ENCODE measurements around the gene MRNIP. TPM values are rescaled to one million over a fixed set of nuclear protein-coding genes. Genes with fewer than 3 reads are reported as not detected.

MRNIP gene
- total RNA-seq, 1 experiment from 2014 or later: 39.9 TPM

DNA sequence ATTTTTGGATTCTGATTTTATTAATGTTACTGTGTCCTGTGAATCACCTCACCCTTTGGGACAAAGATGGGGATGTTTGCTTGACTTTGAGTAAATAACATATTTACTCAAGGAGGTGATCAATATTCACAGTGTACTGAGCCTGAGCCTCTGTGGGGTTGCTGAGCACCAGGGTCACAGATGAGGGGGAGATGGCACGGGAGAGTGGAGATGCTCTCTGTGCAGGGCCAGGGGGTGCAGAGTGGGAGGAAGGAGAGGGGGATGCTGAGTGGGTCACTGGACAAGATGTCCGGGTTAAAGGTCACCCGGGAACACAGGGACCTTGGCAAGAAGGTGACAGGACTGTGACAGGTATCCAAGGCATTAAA is 33.9 kb downstream of the MRNIP start:
- peaks cover 96% of the 10 kb centered on the region for H3K79me2 ChIP-seq (ENCODE audit: low read depth)
- H3K9me2 ChIP-seq (ENCODE audit: insufficient read depth): no peaks in the 10 kb centered on the region
- CTCF ChIA-PET: no interaction called here
- no peak overlapping the region for H3K27ac ChIP-seq
- H3K36me3 ChIP-seq (ENCODE audit: low read depth): peaks cover 71% of the 10 kb centered on the region
- POLR2A ChIA-PET (ENCODE audit: unreplicated experiment): no interaction called here
- H3F3A ChIP-seq (ENCODE audit: insufficient read depth, low read depth): peaks cover 91% of the 10 kb centered on the region
- DNase-seq: no peak
- intact Hi-C loops (cut with micrococcal nuclease; ENCODE audit: unreplicated experiment): no loop called here
- peaks cover 78% of the 10 kb centered on the region for H4K20me1 ChIP-seq (ENCODE audit: insufficient read depth)
- H3K4me2 ChIP-seq: peak overlapping the region; percentile 100
- H3K4me3 ChIP-seq: no peak overlapping the region
- no peaks in the 10 kb centered on the region for H3K27me3 ChIP-seq (ENCODE audit: insufficient read depth, low read depth)
- no peak for TF ChIP-seq EZH2 (IDR thresholded peaks at IDR 0.05; ENCODE audit: low read depth)
- TF ChIP-seq, protein P1, sequence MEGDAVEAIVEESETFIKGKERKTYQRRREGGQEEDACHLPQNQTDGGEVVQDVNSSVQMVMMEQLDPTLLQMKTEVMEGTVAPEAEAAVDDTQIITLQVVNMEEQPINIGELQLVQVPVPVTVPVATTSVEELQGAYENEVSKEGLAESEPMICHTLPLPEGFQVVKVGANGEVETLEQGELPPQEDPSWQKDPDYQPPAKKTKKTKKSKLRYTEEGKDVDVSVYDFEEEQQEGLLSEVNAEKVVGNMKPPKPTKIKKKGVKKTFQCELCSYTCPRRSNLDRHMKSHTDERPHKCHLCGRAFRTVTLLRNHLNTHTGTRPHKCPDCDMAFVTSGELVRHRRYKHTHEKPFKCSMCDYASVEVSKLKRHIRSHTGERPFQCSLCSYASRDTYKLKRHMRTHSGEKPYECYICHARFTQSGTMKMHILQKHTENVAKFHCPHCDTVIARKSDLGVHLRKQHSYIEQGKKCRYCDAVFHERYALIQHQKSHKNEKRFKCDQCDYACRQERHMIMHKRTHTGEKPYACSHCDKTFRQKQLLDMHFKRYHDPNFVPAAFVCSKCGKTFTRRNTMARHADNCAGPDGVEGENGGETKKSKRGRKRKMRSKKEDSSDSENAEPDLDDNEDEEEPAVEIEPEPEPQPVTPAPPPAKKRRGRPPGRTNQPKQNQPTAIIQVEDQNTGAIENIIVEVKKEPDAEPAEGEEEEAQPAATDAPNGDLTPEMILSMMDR (conservative IDR thresholded peaks at IDR 0.05): no peak
- BruUV-seq (replicated peaks): no TSS peak
- H3K9me3 ChIP-seq (ENCODE audit: insufficient read depth, low read depth): no peaks in the 10 kb centered on the region
- H2AFZ ChIP-seq: no peak overlapping the region
- peaks cover 45% of the 10 kb centered on the region for H3K4me1 ChIP-seq (replicated peaks; ENCODE audit: insufficient read depth)

- Histone ChIP-seq H3K27ac (no peak overlapping the region), H3K36me3 (ENCODE audit: low read depth) (peaks cover 66% of the 10 kb centered on the region), H3K4me3 (peak overlapping the region; percentile 34; the same call in 1 of the 2 replicates), H2AFZ (no peak overlapping the region), H3K9me2 (ENCODE audit: insufficient read depth) (no peaks in the 10 kb centered on the region), H4K20me1 (ENCODE audit: insufficient read depth) (peaks cover 74% of the 10 kb centered on the region), H3K9me3 (ENCODE audit: insufficient read depth, low read depth) (no peaks in the 10 kb centered on the region), H3K79me2 (ENCODE audit: low read depth) (peaks cover 91% of the 10 kb centered on the region), H3F3A (ENCODE audit: insufficient read depth, low read depth) (peaks cover 88% of the 10 kb centered on the region), H3K4me1 (replicated peaks; ENCODE audit: insufficient read depth) (peaks cover 47% of the 10 kb centered on the region), H3K4me2 (peak overlapping the region; percentile 100), H3K27me3 (ENCODE audit: insufficient read depth, low read depth) (no peaks in the 10 kb centered on the region)
- TF ChIP-seq, protein P1 (conservative IDR thresholded peaks at IDR 0.05): no peak
- no peak for TF ChIP-seq EZH2 (IDR thresholded peaks at IDR 0.05; ENCODE audit: low read depth)
- DNase-seq: no peak
- CTCF ChIA-PET: no interaction called here
- no TSS peak for BruUV-seq (replicated peaks)
- intact Hi-C loops (cut with micrococcal nuclease; ENCODE audit: unreplicated experiment): no loop called here
- POLR2A ChIA-PET (ENCODE audit: unreplicated experiment): no interaction called here
Measured at GRCh38 chr5:179823937-179824744, 34.5 kb downstream of the MRNIP start.

DNA sequence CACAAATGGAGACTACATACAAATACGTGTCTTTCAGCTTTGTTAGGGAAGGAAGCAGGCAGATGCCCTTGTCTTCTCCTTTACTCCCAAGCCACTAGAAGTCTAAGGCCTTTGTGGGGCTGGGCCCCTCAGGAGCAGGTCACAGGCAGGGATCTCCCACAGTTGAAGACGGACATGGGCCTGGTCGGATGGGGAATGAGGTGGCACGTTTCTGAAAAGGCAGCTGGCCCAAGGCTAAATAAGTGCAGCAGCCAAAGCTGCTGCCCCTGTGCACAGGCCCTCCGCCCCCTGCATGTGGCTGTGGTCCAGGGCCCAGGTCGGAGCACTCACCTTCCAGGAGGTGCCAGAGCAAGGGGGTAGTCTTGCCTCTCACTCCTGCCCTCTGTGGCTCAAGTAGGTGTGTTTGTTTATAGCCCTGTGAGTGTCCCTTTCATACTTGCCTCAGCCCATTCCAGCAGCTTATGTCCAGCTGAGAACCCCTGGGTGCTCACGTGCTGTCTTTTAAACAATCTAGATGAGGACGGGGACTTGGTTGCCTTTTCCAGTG is 36.1 kb downstream of the MRNIP start:
- ChIA-PET POLR2A (ENCODE audit: unreplicated experiment) (interaction anchor here (0.5 to 0.7 kb wide), 13 partner anchors 10 to 241 kb away, joined by 3 to 23 read pairs (median 4); partner anchors contain the start of gene HNRNPH1), CTCF (interaction anchor here (0.6 kb wide), 1 partner anchor 118 kb away, joined by 4 read pairs; no protein-coding TSS in a partner anchor)
- H3K4me3 ChIP-seq: peak overlapping the region; percentile 98
- no peak for DNase-seq
- no peaks in the 10 kb centered on the region for H3K27me3 ChIP-seq (ENCODE audit: insufficient read depth, low read depth)
- H2AFZ ChIP-seq: no peak overlapping the region
- peak overlapping the region; percentile 100 for H3K4me2 ChIP-seq
- TF ChIP-seq, protein P1 (conservative IDR thresholded peaks at IDR 0.05): no peak
- TF ChIP-seq EZH2 (IDR thresholded peaks at IDR 0.05; ENCODE audit: low read depth): no peak
- peaks cover 51% of the 10 kb centered on the region for H3K36me3 ChIP-seq (ENCODE audit: low read depth)
- H3K4me1 ChIP-seq (replicated peaks; ENCODE audit: insufficient read depth): peaks cover 54% of the 10 kb centered on the region
- no peaks in the 10 kb centered on the region for H3K9me2 ChIP-seq (ENCODE audit: insufficient read depth)
- intact Hi-C loops (cut with micrococcal nuclease; ENCODE audit: unreplicated experiment): no loop called here
- H4K20me1 ChIP-seq (ENCODE audit: insufficient read depth): peaks cover 58% of the 10 kb centered on the region
- no TSS peak for BruUV-seq (replicated peaks)
- peak overlapping the region; percentile 100; the same call in 1 of the 2 replicates for H3K27ac ChIP-seq
- H3F3A ChIP-seq (ENCODE audit: insufficient read depth, low read depth): peaks cover 82% of the 10 kb centered on the region
- peaks cover 75% of the 10 kb centered on the region for H3K79me2 ChIP-seq (ENCODE audit: low read depth)
- H3K9me3 ChIP-seq (ENCODE audit: insufficient read depth, low read depth): no peaks in the 10 kb centered on the region
